Spleen (tissue), 11 donors: Measurements from ENCODE around the gene MMEL1. TPM values are rescaled to one million over a fixed set of nuclear protein-coding genes. Genes with fewer than 3 reads are reported as not detected.
"Not testable (repeated sequence)": the region's sequence is repeated elsewhere in the genome, so short reads cannot be mapped to it uniquely, and the experiment has no call there.

ENCODE experiments used
- DNase-seq: peaks from one replicate; pipeline ENCODE4 v3.0.0-alpha.2; 2020
- H3K27ac ChIP-seq, 8 donors: fragments of 200-600 bp; sonication (generic) in 7 of 8; 1 replicate in 4 of 8; 2 replicates in 4 of 8; pipeline versions ENCODE4 v1.5.0 to v1.8.0; 2016 to 2021; ENCODE audit warnings: inconsistent platforms in 4 of 8, mild to moderate bottlenecking in 4 of 8, moderate library complexity in 1 of 8
- H3K27me3 ChIP-seq, 7 donors: fragments of 200-600 bp; sonication (generic) in 6 of 7; replicated peaks in 1 of 7; 1 replicate in 4 of 7; 2 replicates in 3 of 7; pipeline versions ENCODE4 v1.5.0 to v1.8.0; 2016 to 2021; ENCODE audit warnings: inconsistent platforms in 3 of 7, mild to moderate bottlenecking in 1 of 7
- H3K36me3 ChIP-seq, 6 donors: fragments of 200-600 bp; sonication (generic) in 5 of 6; 1 replicate in 4 of 6; 2 replicates in 2 of 6; pipeline versions ENCODE4 v1.5.0 to v1.8.0; 2016 to 2021; ENCODE audit warnings: inconsistent platforms in 2 of 6
- H3K4me1 ChIP-seq, 6 donors: fragments of 200-600 bp; sonication (generic) in 5 of 6; 1 replicate in 3 of 6; 2 replicates in 3 of 6; pipeline versions ENCODE4 v1.5.0 to v1.8.0; 2016 to 2021; ENCODE audit warnings: inconsistent platforms in 3 of 6
- H3K4me3 ChIP-seq, 8 donors: fragments of 200-600 bp; sonication (generic) in 7 of 8; 1 replicate in 4 of 8; 2 replicates in 4 of 8; pipeline versions ENCODE4 v1.5.0 to v1.8.0; 2016 to 2021; ENCODE audit warnings: inconsistent platforms in 4 of 8, mild to moderate bottlenecking in 4 of 8, moderate library complexity in 2 of 8
- H3K9me3 ChIP-seq, 8 donors: fragments of 200-600 bp; sonication (generic) in 7 of 8; 1 replicate in 4 of 8; 2 replicates in 4 of 8; pipeline versions ENCODE4 v1.5.0 to v1.8.0; 2016 to 2021; ENCODE audit warnings: inconsistent platforms in 4 of 8
- CTCF ChIP-seq, 11 experiments: fragments of 200-600 bp in 7 of 11; fragments of 450-650 bp in 4 of 11; sonication (generic) in 4 of 11; IDR thresholded peaks in 8 of 11; conservative IDR thresholded peaks in 3 of 11; 1 replicate in 7 of 11; 2 replicates in 4 of 11; pipeline versions ENCODE4 v1.4.0 to v1.8.0; 2016 to 2021; ENCODE audit warnings: antibody characterized with exemption in 11 of 11, inconsistent platforms in 4 of 11, mild to moderate bottlenecking in 1 of 11
- POLR2A ChIP-seq, 3 donors: fragments of 450-650 bp; IDR thresholded peaks; one replicate each; pipeline ENCODE4 v1.5.1; 2017; ENCODE audit warnings: antibody characterized with exemption in 3 of 3, mild to moderate bottlenecking in 1 of 3
- POLR2AphosphoS5 ChIP-seq, 3 donors: sonication (generic); formaldehyde crosslinking; IDR thresholded peaks; one replicate each; pipeline ENCODE4 v1.5.1; 2017; ENCODE audit warnings: antibody characterized with exemption in 3 of 3
- WGBS, 5 donors: extraction: QIAGEN DNeasy Blood & Tissue Kit in 3 of 5; methylation state at CpG; one replicate each; pipeline versions ENCODE4 v1.1.5 to v1.1.7; 2013 to 2018; 5-methylcytosine and 5-hydroxymethylcytosine counted together
- intact Hi-C: fragments of 100-400 bp; cut with DNase I; formaldehyde crosslinking; loops from one replicate; pipeline ENCODE4 v1.15.0; 2023; ENCODE audit warnings: low total_unique reads
- polyA plus RNA-seq, 3 donors: library from polyadenylated mRNA; stranded (reverse); fragments of 200-250 nt; gene quantifications; one replicate each; pipeline ENCODE4 v1.2.1, GENCODE V29; 2013
- total RNA-seq, 7 donors: library from RNA; depleted of rRNA in 3 of 7; stranded (reverse); fragments of >200 nt in 3 of 7; fragmentation: NEBNext Ultra II Directional in 4 of 7; extraction: Animal tissue kit (Norgen Biotek cat#: 25700) in 4 of 7; gene quantifications; one replicate each; pipeline versions ENCODE4 v1.1.0 to v1.2.1, GENCODE V29; 2016 to 2021
- donor health status: healthy with polysubstance abuse.
- donor health status: DM: no; HTN: no; CAD: no; lungs with moderate emphysema.
- donor health status: DM: no; HTN: no; CAD: no.
- donor health status: Bipolar disorder and iron deficiency.
- donor health status: healthy.
- donor health status: DM: no; HTN: no; CAD: no.
- donor health status: DM: yes; HTN: yes; CAD: no.

Gene MMEL1
- total and polyA plus RNA-seq, 10 donors: 1.9 to 6.4 (median 3.3) TPM; not detected in 1

GRCh38 chr1:2578758-2579118 is 54.1 kb downstream of the MMEL1 start:
- Histone ChIP-seq H3K4me1 (peaks cover 35 to 86% (median 65%) of the 10 kb centered on the region in 6 donors), H3K27ac (peak overlapping the region; percentile 81 to 97 (median 93)), H3K4me3 (peak overlapping the region in 2 of 8 donors; percentile 32 to 67), H3K27me3 (no peaks in the 10 kb centered on the region), H3K36me3 (no peaks in the 10 kb centered on the region), H3K9me3 (peaks cover 0 to 6% (median 1%) of the 10 kb centered on the region in 8 donors)
- 37 to 54% (median 41%) methylated on average over 4 of the region's 4 CpGs for WGBS, 5 donors
- TF ChIP-seq POLR2A (IDR thresholded peaks at IDR 0.05) (no peak), CTCF (IDR thresholded peaks at IDR 0.05 in 8 of 11, conservative IDR thresholded peaks at IDR 0.05 in 3 of 11) (no peak), POLR2AphosphoS5 (IDR thresholded peaks at IDR 0.05) (no peak)
- DNase-seq: no peak
- intact Hi-C loops: no loop called here

GRCh38 chr1:2577565-2578075 is 55.2 kb downstream of the MMEL1 start:
- Histone ChIP-seq H3K4me3 (peak overlapping the region in 6 of 8 donors; percentile 10 to 67 (median 26)), H3K9me3 (peaks cover 0 to 15% (median 10%) of the 10 kb centered on the region in 8 donors), H3K27ac (peak overlapping the region; percentile 81 to 97 (median 93)), H3K4me1 (peaks cover 33 to 75% (median 56%) of the 10 kb centered on the region in 6 donors)
- H3K27me3 ChIP-seq, intact Hi-C loops, H3K36me3 ChIP-seq: not testable (repeated sequence)
- DNase-seq: peak; percentile 87
- WGBS, 5 donors: 41 to 68% (median 47%) methylated on average over 12 to 21 of the region's 23 CpGs

- Histone ChIP-seq H3K9me3 (peaks cover 0 to 15% (median 10%) of the 10 kb centered on the region in 8 donors), H3K27me3 (no peaks in the 10 kb centered on the region), H3K4me1 (peaks cover 26 to 59% (median 43%) of the 10 kb centered on the region in 6 donors), H3K27ac (peak overlapping the region; percentile 15 to 97 (median 92)), H3K4me3 (peak overlapping the region in 2 of 8 donors; percentile 10 to 67), H3K36me3 (no peaks in the 10 kb centered on the region)
- peak; percentile 85 for DNase-seq
- 57 to 81% (median 70%) methylated on average over 17 to 23 of the region's 23 CpGs for WGBS, 5 donors
- peak in 1 of 3 donors; percentile 21 for TF ChIP-seq POLR2AphosphoS5 (IDR thresholded peaks at IDR 0.05)
- TF ChIP-seq POLR2A (IDR thresholded peaks at IDR 0.05): no peak
- intact Hi-C loops: no loop called here
Measured at GRCh38 chr1:2575801-2576663, 56.8 kb downstream of the MMEL1 start.

- 79 to 85% (median 81%) methylated on average over 9 of the region's 9 CpGs for WGBS, 5 donors
- intact Hi-C loops: no loop called here
- H3K4me1 ChIP-seq: peaks cover 26 to 42% (median 39%) of the 10 kb centered on the region in 6 donors
Measured at GRCh38 chr1:2574350-2574749, 58.5 kb downstream of the MMEL1 start.

More at GRCh38 chr1:2574350-2574749, 58.5 kb downstream of the MMEL1 start:
- no peak for TF ChIP-seq POLR2A (IDR thresholded peaks at IDR 0.05)
- no peak for TF ChIP-seq POLR2AphosphoS5 (IDR thresholded peaks at IDR 0.05)
- no peak for TF ChIP-seq CTCF (IDR thresholded peaks at IDR 0.05 in 8 of 11, conservative IDR thresholded peaks at IDR 0.05 in 3 of 11)
- Histone ChIP-seq H3K27ac (no peak overlapping the region), H3K36me3 (no peaks in the 10 kb centered on the region), H3K9me3 (peaks cover 0 to 15% (median 10%) of the 10 kb centered on the region in 8 donors), H3K4me3 (no peak overlapping the region), H3K27me3 (no peaks in the 10 kb centered on the region)
- no peak for DNase-seq
